Neural progenitor cell (in vitro differentiated cells): ENCODE measurements around the gene ERBB4.

Experiments used
- EZH2 ChIP-seq: fragments of 200-600 bp; sonication (generic); IDR thresholded peaks from 2 replicates; pipeline ENCODE4 v1.6.1; 2017; ENCODE audit warnings: antibody characterized with exemption, mild to moderate bottlenecking, moderate library complexity
- EZH2phosphoT487 ChIP-seq: fragments of 200-600 bp; sonication (generic); IDR thresholded peaks from 2 replicates; pipeline ENCODE4 v1.6.1; 2017; ENCODE audit warnings: antibody characterized with exemption
- TF ChIP-seq, protein P1 (sequence below): fragments of 200-600 bp; sonication (generic); IDR thresholded peaks from 2 replicates; pipeline ENCODE4 v1.5.1; 2017; ENCODE audit warnings: antibody characterized with exemption, mild to moderate bottlenecking

GRCh38 chr2:211800001-211800400 is 738.6 kb downstream of the ERBB4 start:
- TF ChIP-seq EZH2: no peak
- TF ChIP-seq, protein P1, sequence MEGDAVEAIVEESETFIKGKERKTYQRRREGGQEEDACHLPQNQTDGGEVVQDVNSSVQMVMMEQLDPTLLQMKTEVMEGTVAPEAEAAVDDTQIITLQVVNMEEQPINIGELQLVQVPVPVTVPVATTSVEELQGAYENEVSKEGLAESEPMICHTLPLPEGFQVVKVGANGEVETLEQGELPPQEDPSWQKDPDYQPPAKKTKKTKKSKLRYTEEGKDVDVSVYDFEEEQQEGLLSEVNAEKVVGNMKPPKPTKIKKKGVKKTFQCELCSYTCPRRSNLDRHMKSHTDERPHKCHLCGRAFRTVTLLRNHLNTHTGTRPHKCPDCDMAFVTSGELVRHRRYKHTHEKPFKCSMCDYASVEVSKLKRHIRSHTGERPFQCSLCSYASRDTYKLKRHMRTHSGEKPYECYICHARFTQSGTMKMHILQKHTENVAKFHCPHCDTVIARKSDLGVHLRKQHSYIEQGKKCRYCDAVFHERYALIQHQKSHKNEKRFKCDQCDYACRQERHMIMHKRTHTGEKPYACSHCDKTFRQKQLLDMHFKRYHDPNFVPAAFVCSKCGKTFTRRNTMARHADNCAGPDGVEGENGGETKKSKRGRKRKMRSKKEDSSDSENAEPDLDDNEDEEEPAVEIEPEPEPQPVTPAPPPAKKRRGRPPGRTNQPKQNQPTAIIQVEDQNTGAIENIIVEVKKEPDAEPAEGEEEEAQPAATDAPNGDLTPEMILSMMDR: no peak
- no peak for TF ChIP-seq EZH2phosphoT487
